GM10266 (cell line): ENCODE results near the gene DNAI2.

ENCODE experiments used
- DNase-seq: peaks from one replicate; pipeline ENCODE4 v3.0.0; 2012; ENCODE audit errors: extremely low spot score
- CTCF ChIP-seq: IDR thresholded peaks from 2 replicates; pipeline ENCODE4 v1.5.1; 2012; ENCODE audit warnings: mild to moderate bottlenecking, low read depth; ENCODE audit not compliant: control insufficient read depth, insufficient read depth; ENCODE audit errors: missing control alignments

The DNAI2 gene

GRCh38 chr17:74309902-74310301, 35.9 kb downstream of the DNAI2 start:
- no peak for DNase-seq

GRCh38 chr17:74314877-74315276, 40.8 kb downstream of the DNAI2 start:
- DNase-seq: no peak
- no peak for TF ChIP-seq CTCF

More at GRCh38 chr17:74309902-74310301, 35.9 kb downstream of the DNAI2 start:
- TF ChIP-seq CTCF: no peak

- DNase-seq: no peak
- TF ChIP-seq CTCF: no peak
Measured at GRCh38 chr17:74316220-74316619, 42.2 kb downstream of the DNAI2 start.

- no peak for TF ChIP-seq CTCF
- no peak for DNase-seq
Measured at GRCh38 chr17:74317071-74317470, 43.0 kb downstream of the DNAI2 start.

- no peak for TF ChIP-seq CTCF
Measured at GRCh38 chr17:74318391-74318790, 44.4 kb downstream of the DNAI2 start.

GRCh38 chr17:74324521-74324920, 50.5 kb downstream of the DNAI2 start:
- DNase-seq: no peak
- TF ChIP-seq CTCF: no peak

More at GRCh38 chr17:74318391-74318790, 44.4 kb downstream of the DNAI2 start:
- DNase-seq: no peak

GRCh38 chr17:74325376-74325742, 51.3 kb downstream of the DNAI2 start:
- DNase-seq: no peak
- no peak for TF ChIP-seq CTCF
